Astrocyte of the spinal cord (primary cell): Measurements from ENCODE around the gene CACNA1C.

Experiments
- DNase-seq: peaks from one replicate; pipeline ENCODE4 v3.0.0; 2011; ENCODE audit warnings: low read depth, low spot score
- H3K4me3 ChIP-seq: 2 replicates; pipeline ENCODE4 v1.5.1; 2011; ENCODE audit warnings: low read depth, mild to moderate bottlenecking, low read length, moderate library complexity
- in situ Hi-C: cut with HindIII; loops from 2 replicates; pipeline ENCODE4 v1.10.0; 2017; ENCODE audit warnings: low sequenced_read_pairs
- TF ChIP-seq, protein P1 (sequence below): IDR thresholded peaks from 2 replicates; pipeline ENCODE4 v1.5.1; 2012; ENCODE audit warnings: low read depth, mild to moderate bottlenecking, low read length, inconsistent platforms

Gene CACNA1C

DNA sequence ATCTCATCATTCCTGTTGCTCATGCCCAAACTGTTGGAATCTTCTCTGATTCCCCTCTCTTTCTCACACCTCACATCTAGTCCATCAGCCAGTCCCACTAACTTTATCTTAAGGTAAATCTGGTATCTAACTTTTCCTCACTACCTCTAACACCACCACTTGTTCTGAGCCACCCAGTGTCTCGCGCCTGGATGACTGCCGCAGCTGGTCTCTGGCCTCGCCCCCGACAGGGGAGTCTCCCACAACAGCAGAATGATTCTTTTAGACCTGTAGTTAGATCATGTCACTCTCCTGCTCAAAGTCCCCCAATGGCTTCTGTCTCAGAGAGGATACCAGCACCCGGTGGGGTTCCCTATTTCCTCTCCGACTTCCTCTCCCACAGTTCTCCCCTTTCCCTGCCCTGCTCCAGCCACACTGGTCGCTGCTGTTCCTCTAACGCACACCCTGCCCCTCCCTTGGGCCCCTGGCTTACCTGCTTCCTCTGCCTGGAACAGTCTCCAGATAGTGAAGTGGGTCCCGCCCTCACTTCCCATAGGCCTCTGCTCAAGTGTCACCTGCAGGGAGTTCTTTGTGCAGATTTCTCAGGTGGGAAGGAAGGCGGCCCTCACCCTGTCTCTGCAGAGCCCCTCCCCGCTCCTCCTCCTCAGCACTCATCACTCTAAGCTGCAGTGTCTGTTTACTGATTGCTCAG, 403.5 kb downstream of the CACNA1C start:
- no peak overlapping the region for H3K4me3 ChIP-seq
- in situ Hi-C loops: no loop called here
- TF ChIP-seq, protein P1, sequence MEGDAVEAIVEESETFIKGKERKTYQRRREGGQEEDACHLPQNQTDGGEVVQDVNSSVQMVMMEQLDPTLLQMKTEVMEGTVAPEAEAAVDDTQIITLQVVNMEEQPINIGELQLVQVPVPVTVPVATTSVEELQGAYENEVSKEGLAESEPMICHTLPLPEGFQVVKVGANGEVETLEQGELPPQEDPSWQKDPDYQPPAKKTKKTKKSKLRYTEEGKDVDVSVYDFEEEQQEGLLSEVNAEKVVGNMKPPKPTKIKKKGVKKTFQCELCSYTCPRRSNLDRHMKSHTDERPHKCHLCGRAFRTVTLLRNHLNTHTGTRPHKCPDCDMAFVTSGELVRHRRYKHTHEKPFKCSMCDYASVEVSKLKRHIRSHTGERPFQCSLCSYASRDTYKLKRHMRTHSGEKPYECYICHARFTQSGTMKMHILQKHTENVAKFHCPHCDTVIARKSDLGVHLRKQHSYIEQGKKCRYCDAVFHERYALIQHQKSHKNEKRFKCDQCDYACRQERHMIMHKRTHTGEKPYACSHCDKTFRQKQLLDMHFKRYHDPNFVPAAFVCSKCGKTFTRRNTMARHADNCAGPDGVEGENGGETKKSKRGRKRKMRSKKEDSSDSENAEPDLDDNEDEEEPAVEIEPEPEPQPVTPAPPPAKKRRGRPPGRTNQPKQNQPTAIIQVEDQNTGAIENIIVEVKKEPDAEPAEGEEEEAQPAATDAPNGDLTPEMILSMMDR: no peak
- DNase-seq: no peak

DNA sequence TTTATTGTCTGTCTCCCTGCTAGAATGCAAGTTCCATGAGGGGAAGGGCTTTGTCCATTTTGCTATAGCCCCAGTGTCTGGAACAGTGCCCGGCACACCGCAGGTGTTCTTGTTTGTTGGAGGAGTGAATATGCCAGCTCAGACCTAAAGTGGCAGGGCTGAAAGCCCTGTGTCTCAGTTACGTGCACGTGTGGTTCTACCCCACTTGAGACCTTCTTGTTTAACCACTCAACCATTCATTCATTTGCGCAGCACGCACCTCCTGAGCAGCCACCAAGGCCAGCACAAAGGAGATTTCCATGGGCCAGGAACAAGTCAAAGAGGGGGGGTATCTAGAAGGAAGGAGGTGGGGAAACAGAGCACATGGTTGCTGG, 404.0 kb downstream of the CACNA1C start:
- DNase-seq: no peak
- TF ChIP-seq, protein P1: no peak
- H3K4me3 ChIP-seq: no peak overlapping the region
- in situ Hi-C loops: no loop called here

DNA sequence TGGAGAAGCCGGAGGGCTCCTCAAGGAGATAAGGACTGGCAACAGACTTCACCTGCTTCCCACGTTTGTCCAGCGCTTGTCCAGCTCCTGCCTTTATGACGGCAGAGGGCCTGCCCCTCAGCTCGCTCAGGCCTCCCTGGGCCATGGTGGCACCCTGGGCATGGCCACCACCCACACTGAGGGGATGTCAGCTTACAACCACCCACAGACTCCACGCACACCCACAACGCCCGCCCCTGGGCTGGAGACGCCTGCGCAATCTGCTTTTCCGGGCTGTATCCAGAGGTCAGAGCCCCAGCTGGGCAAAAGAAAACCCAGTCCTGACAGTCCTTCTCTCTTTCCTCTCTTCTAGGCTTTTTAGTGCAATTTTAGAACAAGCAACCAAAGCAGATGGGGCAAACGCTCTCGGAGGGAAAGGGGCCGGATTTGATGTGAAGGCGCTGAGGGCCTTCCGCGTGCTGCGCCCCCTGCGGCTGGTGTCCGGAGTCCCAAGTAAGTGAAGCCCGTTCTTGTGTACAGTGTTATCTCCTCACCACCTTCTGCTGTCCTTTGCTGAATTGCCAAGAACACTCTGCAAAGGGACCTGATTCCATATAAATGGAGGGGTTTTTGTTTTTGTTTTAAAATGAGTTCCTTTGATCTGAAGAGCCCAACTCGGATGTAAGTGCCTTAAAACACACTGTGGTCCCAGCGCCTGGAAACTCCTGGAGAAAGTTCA, 404.6 kb downstream of the CACNA1C start:
- TF ChIP-seq, protein P1: peak; percentile 8
- in situ Hi-C loops: no loop called here
- DNase-seq: no peak
- no peak overlapping the region for H3K4me3 ChIP-seq

DNA sequence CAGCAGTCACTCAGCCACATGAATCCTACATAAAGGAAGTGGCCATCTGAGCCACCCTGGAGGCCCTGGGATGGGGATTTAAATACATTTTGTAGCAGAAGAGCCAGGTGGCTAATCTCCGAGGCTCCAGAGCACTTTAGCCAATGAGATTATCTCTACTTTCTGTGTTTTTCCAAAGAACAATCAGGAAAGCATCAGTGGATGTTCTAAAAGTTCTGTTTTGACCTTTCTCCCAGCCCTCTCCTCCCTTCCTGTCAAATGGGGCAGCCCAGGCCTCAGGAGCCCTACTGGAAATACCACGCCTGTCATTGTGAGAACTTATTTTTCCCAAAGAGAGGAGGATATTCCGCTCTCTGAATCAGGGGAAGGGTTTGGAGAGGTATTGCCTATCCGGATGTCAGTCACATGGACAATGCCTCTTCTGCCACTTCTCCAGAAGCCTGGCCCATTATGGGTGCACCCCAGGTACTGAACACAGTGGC, 405.2 kb downstream of the CACNA1C start:
- TF ChIP-seq, protein P1: no peak
- no peak overlapping the region for H3K4me3 ChIP-seq
- no peak for DNase-seq

DNA sequence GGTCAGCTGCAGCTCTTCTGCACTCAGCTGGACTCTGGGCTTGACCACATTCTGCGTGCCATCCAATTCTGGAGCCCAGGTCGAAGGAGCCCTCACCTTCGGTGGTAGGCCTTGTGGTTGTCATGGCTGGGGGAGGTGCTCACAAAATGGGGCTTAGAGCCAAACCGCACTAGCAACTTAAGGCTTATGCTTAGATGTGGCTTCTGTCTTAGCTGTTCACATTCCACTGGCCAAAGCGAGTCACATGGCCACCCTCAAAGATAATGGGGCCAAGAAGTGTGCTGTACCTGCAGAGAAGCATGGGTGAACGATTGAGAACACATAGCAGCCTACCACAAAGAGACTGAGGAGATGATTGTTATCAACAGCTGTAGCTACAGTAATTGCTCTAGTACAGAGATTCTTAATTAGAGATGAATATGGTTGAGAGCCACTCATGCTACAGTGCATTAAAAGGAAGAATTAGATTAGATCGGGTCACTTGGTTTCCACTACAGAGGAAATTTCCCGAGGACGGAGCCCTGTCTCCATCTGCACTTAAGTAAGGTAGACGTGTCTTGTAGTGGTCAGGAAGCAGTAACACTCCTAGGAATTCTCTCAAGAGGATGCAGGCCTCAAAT, 407.4 kb downstream of the CACNA1C start:
- in situ Hi-C loops: no loop called here
- no peak overlapping the region for H3K4me3 ChIP-seq
- TF ChIP-seq, protein P1: no peak
- no peak for DNase-seq

More for the DNA sequence above, 405.2 kb downstream of the CACNA1C start:
- in situ Hi-C loops: no loop called here

DNA sequence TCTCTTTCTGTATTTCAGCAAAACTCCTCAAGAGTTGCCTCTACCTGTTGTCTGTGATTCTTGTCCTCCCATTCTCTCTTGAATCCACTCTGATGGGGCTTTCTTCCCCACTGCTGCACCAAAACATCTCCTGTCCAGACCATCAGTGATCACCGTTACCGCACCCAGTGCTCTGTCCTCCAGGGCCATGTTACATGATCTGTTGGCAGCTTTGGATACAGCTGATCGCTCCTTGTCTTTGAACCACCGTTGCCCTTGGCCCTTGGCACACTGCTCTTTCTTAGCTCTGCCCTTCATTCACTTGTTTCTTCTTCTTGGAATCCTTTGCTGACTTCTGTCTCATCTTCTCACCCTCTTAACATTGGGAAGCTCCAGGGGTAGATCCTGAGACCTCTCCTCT, 408.3 kb downstream of the CACNA1C start:
- TF ChIP-seq, protein P1: no peak
- H3K4me3 ChIP-seq: no peak overlapping the region
- no peak for DNase-seq
- in situ Hi-C loops: no loop called here
